ENCODE results near the gene RAB31.

The RAB31 gene

GRCh38 chr18:9738266-9738969 is 30.3 kb downstream of the RAB31 start:
- DNase-seq, result no peak

- DNase-seq, result no peak
These were observed 31.4 kb downstream of the RAB31 start for GRCh38 chr18:9739516-9739915.

GRCh38 chr18:9740071-9740470 is 32.0 kb downstream of the RAB31 start:
- no peak for DNase-seq

- no peak for DNase-seq
These were observed 33.3 kb downstream of the RAB31 start for GRCh38 chr18:9741406-9741792.

- DNase-seq, result no peak
These were observed 33.9 kb downstream of the RAB31 start for GRCh38 chr18:9741793-9742523.

GRCh38 chr18:9742524-9743131 is 34.5 kb downstream of the RAB31 start:
- no peak for DNase-seq

GRCh38 chr18:9743200-9744016 is 35.3 kb downstream of the RAB31 start:
- no peak for DNase-seq

- no peak for DNase-seq
These were observed 38.9 kb downstream of the RAB31 start for GRCh38 chr18:9746958-9747357.

GRCh38 chr18:9749611-9750010 is 41.5 kb downstream of the RAB31 start:
- no peak for DNase-seq

GRCh38 chr18:9750112-9750511 is 42.0 kb downstream of the RAB31 start:
- no peak for DNase-seq

- no peak for DNase-seq
These were observed 42.7 kb downstream of the RAB31 start for GRCh38 chr18:9750606-9751304.

GRCh38 chr18:9751371-9752031 is 43.4 kb downstream of the RAB31 start:
- DNase-seq, result no peak

- no peak for DNase-seq
These were observed 45.7 kb downstream of the RAB31 start for GRCh38 chr18:9753846-9754245.

- DNase-seq, result no peak
These were observed 47.0 kb downstream of the RAB31 start for GRCh38 chr18:9755110-9755509.

GRCh38 chr18:9755615-9756014 is 47.5 kb downstream of the RAB31 start:
- DNase-seq, result no peak

- no peak for DNase-seq
These were observed 48.3 kb downstream of the RAB31 start for GRCh38 chr18:9756271-9756932.

- DNase-seq, result no peak
These were observed 48.9 kb downstream of the RAB31 start for GRCh38 chr18:9756933-9757470.

GRCh38 chr18:9757827-9758621 is 49.9 kb downstream of the RAB31 start:
- no peak for DNase-seq

- no peak for DNase-seq
These were observed 50.5 kb downstream of the RAB31 start for GRCh38 chr18:9758624-9759075.

GRCh38 chr18:9760641-9761040 is 52.5 kb downstream of the RAB31 start:
- no peak for DNase-seq

All from NCI-H2029 (cell line).